OCI-LY7 (cell line): ENCODE measurements around the gene TM4SF4.

ENCODE experiments used
- EZH2phosphoT487 ChIP-seq: fragments of 200-600 bp; sonication (generic); IDR thresholded peaks from 2 replicates; pipeline ENCODE4 v1.6.1; 2018; ENCODE audit warnings: low read depth, borderline replicate concordance, mild to moderate bottlenecking, mixed run types, antibody characterized with exemption, low read length, moderate library complexity, mixed read lengths
- TF ChIP-seq, protein P1 (sequence below): fragments of 200-600 bp; sonication (generic); conservative IDR thresholded peaks from 2 replicates; pipeline ENCODE4 v1.5.1; 2014; ENCODE audit warnings: mild to moderate bottlenecking, antibody characterized with exemption, low read length, moderate library complexity, mixed read lengths

DNA sequence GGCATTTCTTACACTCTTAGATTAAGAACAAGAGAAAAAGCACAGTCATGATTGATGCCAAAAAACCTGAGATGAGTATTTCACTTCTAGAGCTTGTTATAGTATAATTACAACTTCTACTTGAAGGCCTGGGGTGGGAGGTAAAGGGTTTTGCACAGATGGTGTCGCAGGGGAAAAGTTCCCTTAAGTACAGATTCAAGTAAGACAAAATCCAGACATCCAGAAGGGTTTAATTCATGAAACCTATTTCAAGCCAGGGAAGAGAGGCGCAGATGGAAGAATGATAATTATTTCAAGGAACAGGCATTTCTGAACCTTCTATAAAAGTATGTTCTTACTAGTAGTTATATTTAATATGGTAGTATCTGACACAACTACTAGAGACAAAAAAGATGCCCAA is 70.6 kb downstream of the TM4SF4 start:
- TF ChIP-seq, protein P1, sequence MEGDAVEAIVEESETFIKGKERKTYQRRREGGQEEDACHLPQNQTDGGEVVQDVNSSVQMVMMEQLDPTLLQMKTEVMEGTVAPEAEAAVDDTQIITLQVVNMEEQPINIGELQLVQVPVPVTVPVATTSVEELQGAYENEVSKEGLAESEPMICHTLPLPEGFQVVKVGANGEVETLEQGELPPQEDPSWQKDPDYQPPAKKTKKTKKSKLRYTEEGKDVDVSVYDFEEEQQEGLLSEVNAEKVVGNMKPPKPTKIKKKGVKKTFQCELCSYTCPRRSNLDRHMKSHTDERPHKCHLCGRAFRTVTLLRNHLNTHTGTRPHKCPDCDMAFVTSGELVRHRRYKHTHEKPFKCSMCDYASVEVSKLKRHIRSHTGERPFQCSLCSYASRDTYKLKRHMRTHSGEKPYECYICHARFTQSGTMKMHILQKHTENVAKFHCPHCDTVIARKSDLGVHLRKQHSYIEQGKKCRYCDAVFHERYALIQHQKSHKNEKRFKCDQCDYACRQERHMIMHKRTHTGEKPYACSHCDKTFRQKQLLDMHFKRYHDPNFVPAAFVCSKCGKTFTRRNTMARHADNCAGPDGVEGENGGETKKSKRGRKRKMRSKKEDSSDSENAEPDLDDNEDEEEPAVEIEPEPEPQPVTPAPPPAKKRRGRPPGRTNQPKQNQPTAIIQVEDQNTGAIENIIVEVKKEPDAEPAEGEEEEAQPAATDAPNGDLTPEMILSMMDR: no peak
- TF ChIP-seq EZH2phosphoT487: no peak
